NCI-H128 (cell line): ENCODE measurements around the gene PSMB7.

ENCODE experiments used
- DNase-seq: peaks from one replicate; lab custom pipeline; 2025; ENCODE audit not compliant: unreplicated experiment; lab: John Stamatoyannopoulos, UW

PSMB7 gene

DNA sequence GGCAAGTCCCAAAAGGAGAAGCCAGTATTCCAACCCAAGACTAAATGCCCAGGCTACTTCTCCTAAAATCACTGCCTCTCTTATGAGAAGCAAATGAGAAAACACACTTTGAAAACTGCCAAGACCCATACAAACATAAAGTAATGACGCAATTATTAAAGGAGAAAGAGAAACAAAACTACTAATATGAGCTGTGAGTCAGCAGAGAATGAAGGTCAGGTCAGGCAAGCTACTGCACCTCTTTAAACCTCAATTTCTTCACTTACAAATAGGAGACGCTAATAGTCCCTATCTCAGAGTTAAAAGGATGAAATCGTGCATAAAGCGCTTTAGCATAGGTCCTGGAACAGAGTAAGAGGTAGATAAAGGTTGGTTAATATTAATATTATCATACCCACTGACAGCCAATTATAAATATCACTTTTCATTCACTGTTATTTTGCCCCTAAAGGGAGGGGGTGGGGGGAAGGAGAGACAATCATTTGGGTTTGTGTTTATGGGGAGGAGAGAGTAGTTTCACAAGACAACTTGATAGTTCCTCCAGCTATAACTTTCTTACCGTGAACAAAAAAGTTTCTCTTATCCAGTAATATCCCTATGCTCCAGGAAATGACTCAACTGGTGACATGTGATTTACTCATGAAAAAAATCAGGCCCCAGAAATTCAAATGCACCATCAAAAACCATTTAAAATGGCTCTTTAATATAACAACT is 3.6 kb downstream of the PSMB7 start:
- DNase-seq: no peak

DNA sequence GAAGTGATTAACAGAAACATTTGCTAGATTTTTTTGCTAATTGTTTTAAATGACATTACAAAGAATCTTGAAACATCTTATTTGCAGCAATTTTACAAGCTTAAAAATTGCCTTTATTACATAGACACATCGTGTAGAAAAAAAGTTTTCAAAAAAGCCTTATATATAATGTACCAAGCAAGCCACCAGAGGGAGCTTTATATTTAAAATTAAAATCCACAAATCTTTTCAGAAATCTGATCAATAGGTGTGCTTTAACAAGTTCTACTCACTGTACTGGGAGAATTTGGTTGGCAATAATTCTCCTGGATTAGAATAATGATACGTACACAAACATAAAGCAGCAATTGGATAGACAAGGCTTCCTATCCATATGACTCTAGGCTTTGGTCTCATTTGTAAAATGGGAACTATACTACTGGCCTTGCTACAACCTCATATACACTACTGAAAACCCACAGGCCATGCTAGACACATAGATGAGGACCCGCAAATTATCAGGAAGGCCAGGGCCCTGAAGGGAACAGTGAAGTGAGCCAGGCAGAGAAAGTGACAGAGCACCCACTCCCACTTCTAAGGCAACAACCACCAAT is 4.8 kb downstream of the PSMB7 start:
- no peak for DNase-seq

DNA sequence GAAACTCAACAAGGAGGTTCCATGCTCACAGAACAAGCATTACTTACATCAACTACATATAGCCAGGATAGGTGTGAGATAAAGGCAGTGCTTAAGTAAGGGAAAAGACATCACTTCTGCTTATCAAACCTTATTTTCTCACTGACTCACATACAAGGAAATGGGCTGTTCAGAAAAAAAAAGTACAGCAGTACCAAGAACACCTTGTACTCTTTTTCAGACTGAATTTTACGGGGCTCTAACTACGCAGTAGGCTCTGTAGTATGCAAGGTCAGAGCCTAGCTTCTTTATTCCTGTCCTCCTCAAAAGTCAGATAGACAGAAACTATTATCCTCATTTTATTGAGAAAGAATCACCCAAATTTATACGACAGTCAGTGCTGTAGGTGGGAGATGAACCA is 5.8 kb downstream of the PSMB7 start:
- no peak for DNase-seq

DNA sequence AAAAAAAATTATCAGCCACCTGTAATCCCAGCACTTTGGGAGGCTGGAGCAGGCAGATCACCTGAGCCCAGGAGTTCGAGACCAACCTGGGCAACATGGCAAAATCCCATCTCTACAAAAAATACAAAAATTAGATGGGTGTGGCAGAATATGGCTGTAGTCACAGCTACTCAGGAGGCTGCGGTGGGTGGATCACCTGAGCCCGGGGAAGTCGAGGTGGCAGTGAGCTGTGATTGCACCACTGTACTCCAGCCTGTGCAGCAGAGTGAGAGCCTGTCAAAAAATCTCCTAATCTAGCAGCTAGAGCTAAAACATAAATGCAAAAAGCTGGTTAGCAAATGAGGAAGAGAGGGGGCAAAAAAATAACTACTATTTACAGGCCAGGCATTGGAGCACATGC is 12.0 kb downstream of the PSMB7 start:
- no peak for DNase-seq

DNA sequence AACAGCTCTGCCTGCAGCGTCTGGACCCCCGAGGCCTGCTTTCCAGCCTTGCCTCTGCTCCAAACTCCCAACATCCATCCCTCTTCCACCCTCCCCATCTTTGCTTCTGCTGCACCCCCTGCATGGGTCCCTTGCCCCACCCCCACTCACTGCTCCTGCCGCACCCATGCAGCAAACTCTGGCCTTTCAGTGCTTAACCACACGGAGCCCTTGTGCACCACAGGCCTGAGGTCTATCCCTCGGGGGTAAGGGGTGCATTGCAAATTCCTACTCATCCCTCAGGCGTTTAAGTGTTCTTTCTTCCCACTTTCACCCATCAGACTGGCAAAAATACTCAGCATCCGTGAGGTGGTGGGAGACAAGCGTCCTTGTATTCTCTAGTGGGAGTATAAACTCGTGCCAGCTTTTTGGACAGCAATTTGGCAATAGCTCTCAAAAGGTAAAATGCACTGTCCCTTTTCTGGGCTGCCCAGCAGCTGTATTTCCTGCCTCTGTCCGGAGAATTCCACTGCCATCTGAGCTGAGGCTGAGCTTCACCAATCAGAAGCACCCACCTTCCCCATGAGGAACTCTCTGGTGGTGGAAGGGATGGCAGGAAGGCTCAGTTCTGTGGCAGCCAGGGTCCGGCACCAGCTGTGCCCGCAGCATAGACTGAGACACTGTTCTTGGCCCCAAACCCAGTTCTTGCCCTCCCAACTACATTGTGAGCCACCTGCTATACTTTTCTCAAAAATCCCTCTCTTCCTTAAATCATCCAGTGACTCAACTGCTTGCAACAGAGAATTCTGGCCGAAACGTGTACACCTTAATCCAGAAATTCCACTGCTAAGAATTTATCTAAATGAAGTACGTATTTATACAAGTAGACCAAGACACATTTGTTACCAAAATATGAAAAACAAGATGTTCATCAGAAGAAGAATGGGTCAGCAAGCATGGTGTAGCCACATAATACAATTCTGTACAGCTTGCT is 15.0 kb downstream of the PSMB7 start:
- no peak for DNase-seq

DNA sequence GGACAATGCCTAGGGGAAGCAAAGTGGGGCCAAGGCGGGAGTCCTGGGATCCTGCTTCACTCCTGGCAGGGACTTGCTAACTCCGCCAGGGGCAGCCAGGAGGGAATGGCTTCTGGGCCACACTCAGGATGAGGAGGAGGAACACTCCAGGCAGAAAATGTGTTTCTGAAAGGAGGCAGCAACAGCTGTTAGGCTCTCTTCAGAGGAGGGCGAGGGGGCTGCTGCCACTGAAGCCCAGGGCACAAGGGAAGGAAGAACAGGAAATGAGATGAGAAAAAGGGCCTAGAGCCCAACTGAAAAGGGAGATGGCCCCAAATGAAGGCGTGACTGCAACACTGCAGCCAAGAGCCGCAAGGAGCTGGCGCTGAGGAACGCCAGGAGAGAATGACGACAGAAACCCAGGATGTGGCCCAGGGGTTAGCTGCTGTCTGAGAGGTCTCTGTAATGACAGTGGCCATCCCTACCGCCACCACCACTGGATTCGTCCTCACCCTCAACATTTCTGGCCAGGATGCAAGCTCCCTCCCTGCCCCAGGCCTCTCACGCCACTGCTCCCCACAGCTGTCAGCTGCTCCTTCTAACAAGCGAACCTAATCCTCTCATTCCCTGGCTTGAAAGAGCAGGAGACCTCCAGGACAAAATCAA is 15.8 kb downstream of the PSMB7 start:
- DNase-seq: no peak

DNA sequence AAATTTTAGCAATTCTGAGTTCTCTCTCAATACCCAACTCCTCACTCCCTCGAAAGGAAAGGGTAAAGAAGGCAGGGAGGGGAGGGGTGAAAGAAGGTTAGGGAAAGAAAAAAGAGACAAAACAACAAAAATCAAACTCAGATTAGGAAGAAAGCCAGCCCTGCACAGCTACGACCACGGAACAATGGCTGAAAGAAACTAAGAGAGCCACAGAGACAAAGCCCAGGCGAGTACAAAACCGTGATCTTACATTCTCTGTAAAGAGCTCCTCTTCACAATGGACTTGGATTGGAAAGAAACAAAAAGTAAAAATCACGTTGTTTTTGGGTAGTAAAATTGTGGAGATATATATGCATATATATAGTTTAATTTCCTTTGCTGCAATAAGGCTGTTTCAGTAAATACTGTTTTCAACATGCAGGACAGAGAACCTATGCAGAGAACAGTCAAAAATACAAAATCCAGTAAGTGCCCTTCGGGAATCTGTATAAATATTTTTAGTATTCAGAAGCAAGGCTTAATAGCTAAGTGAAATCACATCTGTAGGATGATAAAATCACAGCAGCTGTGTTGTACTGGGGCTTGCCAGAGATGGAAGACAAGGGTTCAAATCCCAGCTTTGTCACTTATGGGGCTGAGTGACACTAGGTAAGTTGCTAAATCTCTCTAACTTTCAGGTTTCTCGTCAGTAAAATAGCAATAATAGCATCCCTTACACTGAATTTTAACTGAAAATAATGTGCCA is 16.9 kb downstream of the PSMB7 start:
- DNase-seq: no peak

DNA sequence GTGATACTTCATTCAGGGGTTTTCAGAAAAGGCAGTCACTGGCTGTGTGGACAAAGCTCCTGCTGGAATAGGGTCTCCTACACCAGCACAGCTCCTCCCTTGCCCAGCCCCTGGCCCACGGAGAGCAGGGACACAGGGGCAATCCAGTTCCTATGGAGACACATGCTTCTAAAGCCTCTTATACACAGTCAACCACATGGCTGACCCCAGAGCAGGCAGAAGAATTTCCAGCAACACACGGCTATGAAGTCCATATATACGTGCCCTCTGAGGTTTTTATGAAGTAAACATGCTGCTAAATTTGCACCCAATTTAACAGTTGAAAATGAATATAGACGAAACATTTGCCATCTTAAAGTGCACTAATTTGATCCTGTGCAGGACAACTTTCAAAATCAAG is 19.4 kb downstream of the PSMB7 start:
- no peak for DNase-seq

DNA sequence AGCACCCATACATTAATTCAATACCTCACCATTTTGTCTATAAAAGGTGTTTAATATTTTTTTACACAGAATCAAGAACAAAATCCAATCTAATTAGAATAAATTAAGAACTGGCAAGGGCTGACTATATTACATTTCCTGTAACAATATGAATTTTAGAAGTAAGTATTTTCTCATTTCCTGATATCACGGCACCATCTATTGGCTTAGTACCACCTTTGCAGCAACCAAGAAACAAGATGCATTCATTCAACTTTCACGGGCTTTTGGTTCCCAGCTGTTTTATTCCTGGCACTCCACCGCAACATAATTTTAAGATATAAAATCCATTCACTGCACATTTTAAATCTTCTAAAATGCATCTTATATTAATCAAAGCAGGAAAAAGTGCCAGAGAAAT is 20.6 kb downstream of the PSMB7 start:
- no peak for DNase-seq

DNA sequence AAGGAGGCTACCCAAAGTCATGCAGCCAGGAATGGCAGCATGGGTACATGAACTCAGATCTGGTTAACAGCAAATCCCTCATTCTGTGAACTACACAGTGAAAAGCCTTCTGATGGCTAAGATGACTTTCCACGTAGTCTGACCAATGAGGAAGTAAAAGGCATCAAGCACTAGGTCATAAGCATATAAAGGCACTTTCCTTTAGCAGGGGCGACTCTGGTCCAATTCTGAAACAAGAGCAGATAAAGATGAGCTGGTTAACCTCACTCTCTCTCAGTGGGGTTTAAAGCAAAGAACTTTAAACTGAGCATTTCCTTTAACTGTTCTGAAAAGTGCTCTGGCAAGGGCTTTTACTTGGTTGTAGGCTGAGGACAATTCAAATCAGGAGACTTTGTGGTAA is 21.1 kb downstream of the PSMB7 start:
- no peak for DNase-seq

DNA sequence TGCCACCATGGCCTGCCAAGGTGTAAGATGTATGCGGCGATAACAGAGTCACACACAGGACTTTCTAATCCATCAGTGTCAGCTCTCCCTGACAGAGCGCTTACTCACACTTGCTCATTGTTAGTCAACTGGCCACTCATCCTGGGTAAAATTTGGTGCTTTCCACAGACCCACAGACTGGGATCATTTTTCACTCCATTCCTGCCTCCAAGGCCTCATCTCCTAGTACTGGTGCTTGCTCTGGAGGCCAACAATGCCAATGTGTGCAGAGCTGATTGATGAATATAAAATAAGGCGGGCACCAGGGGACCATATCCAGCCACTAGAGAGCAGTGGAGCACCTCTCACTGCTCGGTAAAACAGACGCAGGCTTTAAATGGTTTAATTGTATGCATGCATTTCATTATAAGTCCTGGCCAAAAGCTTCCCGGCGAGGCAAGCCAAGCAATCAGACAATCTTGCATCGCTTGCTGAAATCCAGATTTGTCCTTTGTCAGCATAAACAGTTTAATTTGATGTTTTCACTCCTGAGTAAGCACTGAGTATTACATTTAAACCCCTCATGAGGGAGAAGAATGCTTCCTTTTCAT is 22.3 kb downstream of the PSMB7 start:
- DNase-seq: no peak

DNA sequence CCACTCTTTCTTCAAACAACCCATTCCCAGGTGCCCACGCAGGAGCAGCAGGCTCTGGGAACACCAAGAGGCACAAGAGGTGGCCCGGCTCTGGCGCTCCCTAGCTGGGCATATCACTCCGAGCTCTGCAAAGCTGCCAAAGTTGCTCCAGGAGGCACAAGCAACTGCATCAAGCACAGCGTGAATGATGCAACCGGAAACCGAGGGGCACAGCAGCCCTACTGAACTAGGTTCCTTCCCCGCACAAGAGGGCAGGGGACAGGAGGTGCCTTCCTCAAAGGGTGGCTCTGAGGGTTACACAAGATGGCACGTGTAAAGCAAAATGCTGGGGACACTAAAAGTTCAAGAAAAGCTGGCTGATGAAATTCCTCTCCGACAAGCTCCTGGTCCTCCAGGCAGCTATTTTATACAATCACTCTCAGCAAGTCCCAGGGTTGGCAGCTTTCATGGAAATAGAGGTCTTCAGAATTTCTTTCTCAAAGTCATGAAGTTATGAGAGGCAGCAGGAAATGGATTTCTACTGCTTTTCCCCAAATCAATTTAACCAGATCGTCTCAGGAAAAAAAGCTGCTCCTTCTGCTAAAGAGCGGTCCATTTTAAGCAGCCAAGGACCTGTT is 22.9 kb downstream of the PSMB7 start:
- DNase-seq: no peak

DNA sequence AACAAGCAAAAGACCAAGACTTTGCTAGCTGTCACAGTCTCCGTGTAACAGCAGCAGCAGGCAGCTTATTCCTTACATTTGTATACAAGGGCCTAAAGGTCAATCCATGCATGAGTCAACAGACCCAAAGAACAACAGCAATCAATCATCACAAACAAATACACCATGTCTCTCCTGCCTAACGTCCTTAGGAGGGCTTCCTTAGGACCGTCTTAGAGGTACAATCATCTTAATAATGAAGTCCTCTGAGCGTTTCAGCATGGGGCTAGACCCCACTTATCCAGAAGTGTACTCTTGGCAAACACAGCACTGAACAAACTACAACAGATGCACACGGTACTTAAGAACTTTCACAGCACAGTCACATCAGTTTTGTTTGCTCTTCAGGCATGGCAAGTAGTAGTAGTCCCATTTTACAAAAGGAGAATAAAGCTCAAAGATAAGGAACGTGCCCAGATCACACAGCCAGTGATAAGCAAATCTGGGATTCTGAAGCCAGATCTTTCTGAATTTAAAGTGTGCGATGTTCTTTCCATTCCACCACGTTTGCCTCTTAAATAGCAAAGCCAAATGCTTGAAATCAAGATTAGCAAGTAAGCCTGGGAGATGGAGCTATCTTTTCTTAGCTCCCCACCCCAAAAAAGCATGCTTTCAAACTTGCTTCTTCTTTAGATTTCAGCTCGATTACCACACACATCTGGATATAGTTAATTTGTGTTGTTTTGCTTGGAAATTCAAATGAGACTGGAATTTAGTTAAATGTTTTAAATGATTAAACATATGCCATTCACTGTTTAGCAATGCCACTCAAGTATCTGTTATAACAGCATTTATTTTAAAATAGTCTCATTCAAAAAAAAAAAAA is 24.2 kb downstream of the PSMB7 start:
- DNase-seq: no peak

DNA sequence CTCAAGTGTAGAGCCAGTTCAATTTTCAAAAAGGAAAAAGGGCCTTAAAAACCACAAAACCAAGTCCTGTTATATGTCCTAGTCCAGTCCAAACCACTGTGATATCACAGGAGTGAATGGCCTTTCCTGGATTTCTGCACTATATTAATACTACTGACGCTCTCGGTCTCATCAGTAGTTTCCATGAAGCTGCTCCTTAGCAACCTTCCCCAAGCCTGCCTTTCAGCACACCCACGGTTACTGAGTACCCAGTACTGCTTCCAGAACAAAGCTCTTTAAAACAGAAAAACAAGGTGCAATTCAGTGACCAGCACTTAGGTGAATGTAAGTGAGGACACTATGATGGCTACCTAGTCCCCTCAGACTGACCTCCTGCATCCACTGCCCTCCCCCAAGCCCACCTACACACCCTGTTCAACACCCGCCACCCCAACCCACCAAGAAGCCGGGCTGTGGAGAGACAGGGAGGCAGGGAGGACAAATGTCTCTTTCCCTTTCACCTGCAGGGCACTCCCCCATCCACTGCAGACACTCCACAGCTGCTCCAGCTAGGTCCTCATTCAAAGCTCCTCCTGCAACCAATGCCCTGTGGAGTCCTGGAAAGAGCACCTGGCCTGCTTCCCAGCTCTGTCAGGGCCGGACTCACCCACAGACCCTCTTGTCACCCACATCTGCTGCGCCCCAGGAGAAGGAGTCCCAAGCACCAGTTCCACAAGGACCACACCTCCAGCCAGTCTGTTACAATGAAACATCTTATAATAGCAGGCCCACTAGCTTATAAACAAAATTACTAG is 25.9 kb downstream of the PSMB7 start:
- no peak for DNase-seq

DNA sequence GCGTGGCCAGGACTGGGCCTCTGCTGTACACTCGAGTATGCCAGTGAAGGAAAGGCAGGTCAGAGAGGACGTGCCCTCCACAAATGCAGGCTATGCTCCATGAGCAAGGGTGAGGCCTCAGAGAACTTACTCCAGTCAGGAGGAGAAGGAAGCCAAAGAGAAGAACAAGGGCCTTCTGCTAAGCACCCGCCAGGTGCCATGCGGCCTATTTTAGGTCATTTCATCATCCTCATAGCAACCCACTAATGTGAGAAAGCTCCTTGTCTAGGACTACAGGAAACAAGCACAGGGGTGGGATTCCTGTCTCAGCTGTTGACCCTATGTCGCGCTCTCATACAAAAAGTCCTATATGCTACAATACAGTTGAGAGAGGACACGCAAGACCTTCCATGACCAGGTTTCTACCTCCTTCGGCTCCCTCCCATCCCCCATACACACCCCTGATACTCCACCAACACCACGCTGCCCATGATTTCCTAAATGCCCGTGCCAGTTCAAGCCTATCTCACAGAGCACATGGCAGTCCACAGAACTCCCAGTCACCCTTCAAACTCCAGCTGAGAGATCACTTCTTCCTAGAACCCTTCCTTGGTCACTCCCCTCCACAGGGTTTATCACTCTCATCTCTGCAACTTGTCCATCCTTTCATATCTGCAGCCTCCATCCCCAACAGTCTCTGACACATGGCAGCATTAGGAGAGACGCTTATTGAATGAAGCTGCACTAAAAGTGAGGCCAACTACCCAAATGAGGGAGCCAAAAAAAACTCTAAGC is 26.8 kb downstream of the PSMB7 start:
- DNase-seq: no peak

DNA sequence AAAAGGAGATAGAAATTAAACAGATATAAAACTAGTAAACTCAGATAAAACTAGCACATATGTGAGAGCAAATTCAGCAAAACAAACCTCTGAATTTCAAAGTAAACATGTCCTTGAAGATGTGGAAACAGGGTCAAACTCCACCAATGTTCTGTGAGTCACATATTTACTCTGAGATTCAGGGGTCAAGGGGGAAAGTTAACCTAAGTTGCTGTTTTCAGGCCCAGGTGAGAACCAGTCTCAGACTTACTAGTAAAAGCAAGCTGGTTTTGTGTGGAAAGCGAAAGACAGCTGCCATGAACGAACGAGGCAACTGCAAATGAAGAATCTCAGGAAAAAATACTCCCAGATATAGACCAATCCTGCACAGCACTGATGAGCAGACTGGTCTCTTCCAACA is 29.0 kb downstream of the PSMB7 start:
- no peak for DNase-seq

DNA sequence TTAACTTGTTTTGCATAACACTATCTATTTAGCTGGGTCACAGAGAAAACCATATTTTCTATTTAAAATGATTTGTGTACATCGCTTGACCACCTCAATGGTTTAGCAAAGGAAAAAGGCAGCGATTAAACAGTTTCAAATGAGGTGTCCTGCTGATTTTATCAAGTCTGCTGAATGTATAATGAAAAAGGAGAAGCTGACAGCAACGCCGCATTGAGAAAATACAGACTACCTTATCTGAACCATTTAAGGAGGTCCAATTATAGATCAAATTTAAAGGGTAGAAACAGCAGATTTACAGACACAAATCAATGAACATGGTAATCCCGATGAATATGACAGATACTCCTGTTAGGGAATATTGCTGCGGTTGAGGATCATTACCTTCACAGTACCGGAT is 29.6 kb downstream of the PSMB7 start:
- DNase-seq: no peak
